NCI-H82 (cell line): ENCODE results near the gene COL4A3.

ENCODE experiments used
- DNase-seq: peaks from one replicate; lab custom pipeline; 2025; lab: John Stamatoyannopoulos, UW

Gene COL4A3

DNA sequence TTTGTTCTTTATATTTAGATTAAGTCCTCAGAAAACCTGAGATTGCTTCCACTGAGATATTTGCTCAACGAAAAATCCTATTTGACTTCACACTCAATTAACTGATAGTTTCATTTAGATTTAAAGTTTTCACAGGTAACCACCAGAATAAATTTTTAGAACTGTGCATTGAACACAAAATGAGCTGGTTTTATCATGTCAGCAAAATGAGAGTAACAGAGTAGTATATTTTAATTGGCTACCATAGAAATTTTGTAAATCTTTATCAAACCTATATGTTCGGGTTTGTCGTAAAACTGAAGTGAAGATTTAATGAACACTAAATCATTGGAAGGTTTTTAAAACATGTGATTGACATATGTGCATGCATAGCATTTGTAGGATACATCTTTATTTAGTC, 127.9 kb downstream of the COL4A3 start:
- DNase-seq = no peak

DNA sequence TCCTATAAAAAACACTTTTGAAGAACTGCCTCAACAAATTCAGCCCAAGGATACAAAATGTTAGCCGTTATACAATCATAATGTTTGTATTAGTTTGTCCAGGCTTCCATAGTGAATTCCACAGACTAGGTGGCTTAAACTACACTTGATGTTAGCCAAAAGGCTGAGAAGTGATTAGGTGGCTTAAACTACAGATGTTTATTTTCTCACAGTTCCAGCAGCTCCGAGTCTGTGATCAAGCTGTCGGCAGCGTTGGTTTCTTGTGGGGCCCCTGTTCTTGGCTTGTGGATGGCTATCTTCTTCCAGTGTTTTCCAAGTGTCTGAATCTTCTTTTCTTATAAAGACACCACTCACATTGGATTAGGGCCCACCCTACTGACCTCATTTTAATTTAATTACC, 129.1 kb downstream of the COL4A3 start:
- DNase-seq = peak; percentile 32

DNA sequence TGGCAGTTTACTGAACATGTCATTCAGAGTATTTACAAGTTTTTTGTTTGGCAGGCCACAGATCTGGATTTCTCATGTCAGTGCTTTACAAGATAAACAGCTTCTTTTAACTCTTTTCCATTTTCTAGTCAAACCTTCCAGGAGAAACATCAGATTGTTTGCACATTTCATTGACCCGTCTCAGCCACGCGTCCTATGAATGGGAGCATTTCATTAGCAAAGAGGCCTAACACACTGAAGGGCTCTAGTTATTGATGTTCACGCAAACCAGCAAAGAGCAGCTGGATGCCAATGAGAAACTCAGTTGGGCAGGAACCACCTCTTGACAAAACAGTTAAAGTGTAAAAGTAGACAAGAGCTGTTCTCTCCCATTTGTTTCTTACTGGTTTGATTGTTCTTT, 131.4 kb downstream of the COL4A3 start:
- no peak for DNase-seq

DNA sequence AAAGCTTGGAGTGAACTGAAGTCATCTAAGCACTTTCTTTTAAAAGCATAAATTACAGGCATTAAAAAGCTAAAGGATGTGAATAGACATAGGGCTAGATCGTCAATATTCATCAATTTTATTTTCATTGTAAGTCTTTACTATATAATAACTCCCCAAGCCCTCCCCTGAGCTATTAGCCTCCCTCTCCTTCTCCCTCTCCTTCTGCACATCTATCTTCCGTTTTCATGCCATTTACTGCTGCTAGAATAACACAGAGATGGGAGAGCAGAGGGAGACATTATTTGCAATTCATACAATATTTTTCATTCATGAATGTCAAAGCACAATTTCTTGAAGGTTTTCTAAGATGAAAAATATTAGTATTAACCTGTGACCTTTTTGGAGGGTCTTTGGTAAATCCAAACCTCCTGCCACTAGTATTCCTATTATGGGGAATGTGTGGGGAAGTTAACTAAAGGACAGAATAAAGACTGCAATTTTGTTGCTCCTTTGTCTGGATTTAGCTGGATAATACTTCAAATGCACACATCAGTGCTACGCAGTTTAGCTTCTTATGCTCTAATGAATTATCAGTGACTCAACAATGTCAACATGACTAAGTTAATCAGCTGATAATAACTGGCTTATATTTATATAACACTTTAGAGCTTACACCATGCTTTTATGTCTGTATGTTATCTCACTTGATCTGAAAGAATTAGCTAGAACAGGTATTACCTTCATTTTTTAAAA, 132.4 kb downstream of the COL4A3 start:
- peak; percentile 3 for DNase-seq

DNA sequence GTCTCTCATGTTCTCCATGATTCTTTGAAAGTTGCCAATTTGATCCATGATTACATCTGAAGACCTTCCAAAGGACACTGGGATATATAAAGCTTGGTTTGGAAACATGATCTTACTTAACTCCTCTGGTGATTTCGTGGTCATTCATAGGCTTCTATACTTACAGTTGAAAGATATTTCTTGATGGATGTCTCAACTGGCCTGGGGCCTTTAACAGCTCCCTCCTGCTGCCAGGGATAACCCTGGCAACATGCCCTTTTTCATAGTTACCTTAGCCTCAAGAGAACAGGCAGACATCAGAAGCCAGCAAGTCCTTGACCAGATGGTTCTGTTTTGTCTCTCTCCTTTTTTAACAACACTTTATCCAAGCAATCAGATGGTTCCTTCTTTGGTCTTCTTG, 137.1 kb downstream of the COL4A3 start:
- no peak for DNase-seq

DNA sequence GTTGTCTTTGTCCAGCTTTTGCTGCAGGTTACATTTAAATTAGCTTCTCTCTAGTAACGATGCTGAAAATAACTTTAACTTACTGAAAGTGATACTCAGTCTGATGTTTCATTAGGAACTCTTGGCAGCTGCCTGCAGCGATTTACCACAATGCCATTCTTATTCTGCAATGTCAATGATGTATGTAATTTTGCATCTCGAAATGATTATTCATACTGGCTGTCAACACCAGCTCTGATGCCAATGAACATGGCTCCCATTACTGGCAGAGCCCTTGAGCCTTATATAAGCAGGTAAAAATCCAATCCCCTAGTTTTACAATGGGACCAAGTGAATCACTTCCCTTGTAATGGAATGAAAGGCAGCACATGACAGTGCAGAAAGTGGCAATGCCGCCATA, 144.4 kb downstream of the COL4A3 start:
- DNase-seq = no peak

DNA sequence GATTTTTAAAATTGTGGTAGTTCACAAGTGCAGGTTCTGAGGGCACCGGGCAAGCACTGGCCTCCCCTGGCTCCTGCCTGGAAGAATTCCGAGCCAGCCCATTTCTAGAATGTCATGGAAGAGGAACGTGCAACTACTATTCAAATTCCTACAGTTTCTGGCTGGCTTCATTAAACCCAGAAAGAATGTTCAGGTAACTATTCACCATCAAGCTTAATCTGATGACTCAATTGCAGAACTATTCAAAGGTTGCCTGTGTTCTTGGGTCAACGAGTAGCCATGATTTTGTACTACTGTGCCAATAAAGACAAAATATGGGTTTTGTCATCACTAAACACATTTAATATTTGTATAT, 146.3 kb downstream of the COL4A3 start:
- DNase-seq = no peak

DNA sequence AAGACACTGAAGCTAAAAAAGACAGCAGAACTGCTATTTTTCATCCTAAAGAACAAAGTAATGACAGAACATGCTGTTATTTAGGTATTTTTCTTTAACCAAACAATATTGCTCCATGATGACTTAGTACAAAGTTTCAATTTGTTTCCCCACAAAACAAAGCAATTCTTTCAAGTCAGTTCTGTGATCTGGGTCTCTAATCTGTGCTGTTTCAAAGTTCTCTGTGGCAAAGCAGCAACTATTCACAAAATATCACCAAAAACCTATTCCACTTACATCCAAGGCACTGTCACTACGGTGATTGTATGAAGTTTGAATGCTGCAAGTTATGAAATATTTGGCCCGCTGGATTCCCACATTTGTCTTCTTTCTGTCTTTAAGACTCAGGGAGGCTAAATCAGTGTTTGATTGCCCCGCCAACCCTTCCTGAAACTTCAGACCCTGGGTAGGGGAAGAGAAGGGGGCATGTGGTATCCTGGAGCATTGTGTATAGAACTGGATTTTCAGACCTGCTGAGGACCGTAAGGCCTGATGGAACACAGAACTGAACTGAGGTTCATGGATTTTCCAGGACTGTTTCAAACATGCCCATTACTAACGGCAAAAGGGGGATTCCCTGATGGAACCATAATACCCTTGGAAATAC, 147.6 kb downstream of the COL4A3 start:
- no peak for DNase-seq

DNA sequence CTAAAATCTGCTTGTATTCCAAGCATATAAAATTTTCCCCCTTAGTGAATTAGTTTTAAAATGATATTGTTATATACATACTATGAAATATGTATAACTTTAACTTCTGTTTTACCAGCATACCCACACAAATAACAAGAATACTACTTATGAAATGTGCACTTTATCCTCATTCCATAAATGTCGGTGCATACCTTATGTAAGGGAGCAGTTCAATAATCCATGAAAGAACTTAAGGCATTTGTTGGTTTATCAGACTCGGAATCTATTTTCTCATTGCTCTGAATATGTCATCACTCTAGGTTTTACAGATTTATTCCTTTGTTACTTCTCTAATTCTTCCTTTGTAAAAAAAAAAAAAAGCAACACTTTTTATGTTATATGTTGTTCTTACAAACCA, 148.2 kb downstream of the COL4A3 start:
- DNase-seq = no peak

DNA sequence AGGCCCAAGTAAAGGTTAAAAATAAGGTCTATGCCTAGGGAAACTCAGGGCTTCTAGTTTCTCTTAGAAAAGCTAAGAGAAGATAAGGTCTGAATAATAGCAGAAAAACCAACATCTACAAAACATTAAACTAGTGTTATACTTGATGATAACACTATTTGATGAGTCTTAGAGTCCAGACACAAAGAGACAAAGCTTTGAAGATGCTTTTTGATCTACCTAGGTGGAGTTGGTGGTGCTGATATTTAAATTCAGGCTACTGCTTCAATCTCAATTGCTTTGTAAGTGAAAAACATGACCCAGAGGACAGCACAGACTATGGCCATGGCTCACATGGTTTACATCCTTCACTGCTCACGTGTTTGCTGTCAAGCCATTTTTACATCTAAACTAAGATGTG, 148.9 kb downstream of the COL4A3 start:
- DNase-seq = no peak

DNA sequence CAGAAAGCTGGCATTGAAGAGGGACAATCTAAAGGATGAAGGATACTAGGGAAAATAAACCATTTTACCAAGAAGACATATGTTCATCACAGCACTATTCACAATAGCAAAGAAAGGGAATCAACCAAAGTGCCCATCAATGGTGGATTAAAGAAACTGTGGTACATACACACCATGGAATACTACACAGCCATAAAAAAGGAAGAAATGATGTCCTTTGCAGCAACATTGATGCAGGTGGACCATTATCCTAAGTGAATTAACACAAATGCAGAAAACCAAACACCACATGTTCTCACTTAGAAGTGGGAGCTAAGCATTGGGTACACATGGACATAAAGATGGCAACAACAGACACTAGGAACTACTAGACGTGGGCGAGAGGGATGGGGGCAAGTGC, 153.4 kb downstream of the COL4A3 start:
- no peak for DNase-seq

DNA sequence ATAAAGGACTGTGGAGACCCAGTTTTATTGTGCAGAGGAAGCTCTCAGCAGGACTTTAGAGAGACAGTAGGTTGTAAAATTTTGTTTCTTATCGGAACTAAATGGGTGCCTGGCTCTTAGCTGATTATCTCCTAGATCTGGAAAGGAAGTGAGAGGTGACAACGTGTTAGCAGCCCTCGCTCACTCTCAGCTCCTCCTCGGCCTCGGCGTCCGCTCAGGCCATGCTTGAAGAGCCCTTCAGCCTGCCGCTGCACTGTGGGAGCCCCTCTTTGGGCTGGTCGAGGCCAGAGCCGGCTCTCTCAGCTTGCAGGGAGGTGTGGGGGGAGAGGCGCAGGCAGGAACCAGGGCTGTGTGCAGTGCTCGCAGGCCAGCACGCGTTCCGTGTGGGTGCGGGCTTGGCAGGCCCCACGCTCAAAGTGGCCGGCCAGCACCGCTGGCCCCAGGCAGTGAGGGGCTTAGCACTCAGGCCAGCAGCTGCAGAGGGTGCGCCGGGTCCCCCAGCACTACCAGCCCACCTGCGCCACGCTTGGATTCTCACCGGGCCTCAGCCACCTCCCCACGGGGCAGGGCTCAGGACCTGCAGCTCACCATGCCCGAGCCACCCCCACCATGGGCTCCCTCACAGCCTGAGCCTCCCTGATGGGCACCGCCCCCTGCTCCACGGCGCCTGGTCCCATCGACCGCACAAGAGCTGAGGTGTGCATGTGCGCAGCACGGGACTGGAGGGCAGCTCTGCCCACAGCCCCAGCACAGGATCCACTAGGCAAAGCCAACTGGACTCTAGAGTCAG, 156.1 kb downstream of the COL4A3 start:
- DNase-seq = no peak

DNA sequence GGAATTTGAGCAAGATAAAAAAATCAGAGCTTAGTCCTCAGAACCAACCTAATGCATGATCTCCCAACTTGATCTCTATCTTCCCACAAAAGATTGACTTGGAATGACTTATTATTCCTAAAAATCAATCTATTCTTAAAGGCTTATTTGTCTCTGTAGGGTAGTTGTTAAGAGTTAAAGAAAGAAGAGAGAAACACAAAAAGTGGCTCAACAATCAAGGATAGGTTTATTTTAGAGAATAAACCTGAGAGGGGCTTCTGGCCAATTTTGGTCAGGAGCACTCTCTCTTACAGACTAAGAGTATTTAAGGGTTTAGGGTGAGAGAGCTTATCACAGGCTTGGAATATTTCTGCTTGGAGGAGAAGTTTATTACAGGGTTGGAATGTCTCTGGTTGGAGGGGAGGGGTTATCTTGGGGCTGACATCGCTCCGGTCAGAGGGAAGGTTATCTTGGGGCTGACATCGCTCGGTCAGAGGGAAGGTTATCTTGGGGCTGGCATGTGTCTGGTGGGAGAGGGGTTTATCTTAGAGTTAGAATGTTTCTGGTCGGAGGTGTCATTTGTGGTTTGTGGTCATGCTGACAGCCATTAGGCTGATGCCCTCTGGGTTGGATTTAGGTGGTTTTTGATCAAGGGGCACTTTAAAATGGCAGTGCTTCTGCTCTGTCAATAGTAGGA, 158.2 kb downstream of the COL4A3 start:
- DNase-seq = no peak

DNA sequence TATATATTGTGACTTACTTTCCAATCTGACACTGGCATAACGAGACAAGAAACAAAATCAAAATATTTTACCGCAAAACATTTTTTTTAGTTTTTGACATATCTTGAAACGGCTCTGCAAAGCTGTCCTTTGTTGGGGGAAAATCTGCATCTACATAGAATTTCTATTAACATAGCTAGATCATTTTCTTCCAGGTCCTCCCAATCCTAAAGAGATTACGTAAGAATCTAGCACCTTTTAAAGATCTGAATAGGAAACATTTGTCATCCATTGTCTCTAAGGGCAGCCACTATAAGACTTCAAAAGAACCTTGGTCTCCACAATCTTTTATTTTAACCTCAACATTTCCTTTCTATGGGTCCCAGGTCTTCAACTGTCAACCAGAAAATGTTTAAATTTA, 159.4 kb downstream of the COL4A3 start:
- no peak for DNase-seq

DNA sequence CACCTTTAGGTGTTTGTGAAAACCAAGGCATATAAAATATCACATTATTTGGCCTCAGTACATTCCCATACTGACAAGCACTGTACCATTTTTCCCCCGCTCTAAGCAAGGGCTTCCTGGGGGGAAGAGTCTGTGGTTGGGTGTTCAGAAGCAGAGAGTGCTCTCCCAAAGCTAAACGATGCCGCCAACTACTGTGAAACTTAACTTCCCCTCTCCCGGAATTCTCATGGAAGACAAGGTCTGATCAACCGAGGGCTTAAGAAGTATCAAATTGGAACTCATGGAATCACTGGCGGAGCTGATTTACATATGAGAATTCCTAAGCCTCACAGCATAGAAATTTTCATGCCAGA, 160.2 kb downstream of the COL4A3 start:
- DNase-seq = no peak

DNA sequence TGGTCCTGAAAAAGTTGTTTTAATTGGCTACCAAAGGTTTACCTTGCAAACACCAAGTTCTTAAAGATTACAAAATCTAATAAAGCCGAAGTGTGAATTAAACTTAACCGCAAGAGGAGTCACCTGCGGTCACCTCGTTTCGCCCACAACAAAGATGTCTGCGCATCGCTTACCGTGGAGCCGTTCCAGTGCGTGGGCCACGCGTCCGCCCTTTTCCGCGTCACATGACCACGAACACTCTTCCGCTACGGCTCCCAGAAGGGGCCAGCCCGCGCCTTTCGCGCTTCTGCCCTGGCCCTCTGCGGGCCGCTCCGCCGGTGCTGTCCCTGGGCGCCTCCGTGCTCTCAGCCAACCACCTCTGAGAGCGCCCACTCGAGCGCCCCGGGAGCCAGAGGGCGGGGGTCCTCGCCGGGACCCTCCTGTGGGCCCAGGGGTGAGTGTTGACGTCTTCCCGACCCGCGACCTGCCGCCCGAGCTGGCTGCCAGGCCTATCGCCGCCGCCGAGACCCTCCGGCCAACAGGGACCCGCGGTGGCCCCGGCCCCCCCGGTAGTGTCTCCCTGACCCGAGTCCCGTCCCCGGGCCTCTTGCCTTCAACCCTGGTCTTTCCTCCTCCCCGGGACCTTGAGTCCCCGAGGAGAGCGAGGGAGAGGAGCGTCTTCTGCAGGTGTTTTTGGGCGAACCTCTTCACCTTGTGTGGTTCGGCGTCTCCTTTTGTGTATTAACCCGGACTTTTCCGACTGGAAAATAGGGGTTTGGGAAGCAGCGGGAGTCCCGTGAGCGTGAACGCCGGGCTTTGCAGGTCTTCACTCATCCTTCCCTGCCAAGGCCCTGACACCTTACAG, 160.8 kb downstream of the COL4A3 start, which contains the start of gene MFF:
MFF (plus strand) TSS at position 257 of the 844 bp plus-strand sequence. CDS start 5,415 bp downstream, outside the sequence.
- peak; percentile 96 for DNase-seq

DNA sequence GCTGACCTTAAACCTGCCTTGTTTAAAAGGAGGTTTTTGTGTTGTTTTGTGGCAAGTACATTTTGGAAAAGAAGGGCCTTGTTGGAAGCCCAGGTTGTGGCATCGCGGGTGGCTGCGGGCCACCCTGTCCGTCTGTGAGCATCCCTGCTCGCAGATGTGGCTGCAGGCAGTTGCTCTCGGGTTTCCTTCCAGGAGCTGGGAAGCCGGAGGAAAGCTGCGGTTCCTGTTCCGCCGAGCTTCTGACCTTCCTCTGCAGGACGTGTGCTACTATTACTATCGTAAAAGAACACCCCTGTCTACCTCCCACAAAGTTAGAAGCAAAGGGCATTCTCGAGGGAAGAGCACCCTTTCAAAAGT, 161.4 kb downstream of the COL4A3 start:
- DNase-seq = peak; percentile 60

DNA sequence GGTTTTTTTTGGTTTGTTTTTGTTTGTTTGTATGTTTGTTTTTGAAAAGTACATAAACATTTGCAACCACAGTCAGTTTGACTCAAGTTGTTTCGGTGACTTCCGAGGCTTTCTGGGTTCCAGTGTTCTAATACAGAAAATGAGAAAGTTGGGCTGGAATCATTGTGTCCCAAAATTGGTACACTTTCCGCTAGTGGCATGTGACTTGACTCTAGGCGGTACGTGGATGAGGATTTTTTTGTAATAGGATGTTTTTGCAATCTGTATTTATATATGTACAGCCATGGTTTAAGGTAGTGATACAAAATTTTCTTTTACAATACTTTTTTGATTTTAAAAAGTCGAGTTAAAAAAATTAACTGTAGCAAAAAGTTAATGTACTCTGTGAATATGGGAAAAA, 162.4 kb downstream of the COL4A3 start:
- DNase-seq = no peak

DNA sequence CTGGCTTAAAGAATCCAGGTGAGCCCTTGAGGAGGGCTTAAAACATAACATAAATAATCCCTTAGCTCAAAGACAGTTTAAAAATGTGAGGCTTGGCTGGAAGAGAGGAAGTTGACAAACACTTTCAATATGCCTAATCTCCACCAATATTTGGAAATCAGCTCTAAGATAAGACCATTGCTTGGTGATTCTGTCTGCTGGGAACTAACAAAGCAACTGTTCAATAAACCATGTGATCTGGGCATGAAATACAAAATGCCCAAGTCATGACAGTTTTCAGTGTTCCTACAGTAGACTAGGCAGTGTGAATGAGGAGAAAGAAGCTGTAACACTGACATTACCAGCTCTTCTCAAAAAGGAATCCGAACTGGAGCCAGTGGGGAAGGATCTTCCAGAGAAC, 171.3 kb downstream of the COL4A3 start:
- DNase-seq = peak; percentile 6

DNA sequence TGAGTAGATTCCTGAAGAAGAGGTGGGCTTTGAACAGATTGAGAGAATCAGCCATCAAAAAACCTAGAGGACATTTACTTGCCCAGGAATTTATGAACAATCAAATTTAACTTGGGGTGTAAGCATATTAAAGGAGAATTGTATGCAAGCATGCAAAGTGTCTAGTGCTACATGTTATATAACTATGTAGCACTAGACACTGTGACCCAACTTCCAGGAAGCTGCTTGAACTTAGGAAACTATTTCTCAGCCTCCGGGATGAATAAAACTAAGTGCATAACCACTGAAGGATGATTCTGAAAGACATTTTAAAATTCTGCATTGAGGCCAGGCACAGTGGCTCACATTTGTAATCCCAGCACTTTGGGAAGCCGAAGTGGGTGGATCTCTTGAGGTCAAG, 173.0 kb downstream of the COL4A3 start:
- no peak for DNase-seq

DNA sequence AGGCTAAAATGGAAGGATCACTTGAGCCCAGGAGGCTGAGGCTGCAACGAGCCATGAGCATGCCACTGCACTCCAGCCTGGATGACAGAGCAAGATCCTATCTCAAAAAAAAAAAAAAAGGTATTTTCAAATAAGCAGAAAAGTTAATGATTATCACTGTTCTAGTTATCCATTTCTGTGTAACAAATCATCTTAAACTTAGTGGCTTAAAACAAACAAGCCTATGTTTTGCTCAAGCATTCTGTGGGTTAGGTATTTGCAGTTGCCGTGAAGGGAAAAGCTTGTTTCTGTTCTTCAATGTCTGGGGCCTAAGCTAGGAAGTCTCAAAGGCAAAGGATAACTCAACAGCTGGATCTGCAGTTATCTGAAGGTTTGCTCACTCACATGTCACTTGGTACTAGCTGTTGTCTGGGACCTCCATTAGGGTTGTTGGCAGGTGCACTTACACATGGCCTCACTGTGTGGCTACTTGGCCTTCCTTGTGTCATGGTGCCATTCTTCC, 174.7 kb downstream of the COL4A3 start:
- no peak for DNase-seq

DNA sequence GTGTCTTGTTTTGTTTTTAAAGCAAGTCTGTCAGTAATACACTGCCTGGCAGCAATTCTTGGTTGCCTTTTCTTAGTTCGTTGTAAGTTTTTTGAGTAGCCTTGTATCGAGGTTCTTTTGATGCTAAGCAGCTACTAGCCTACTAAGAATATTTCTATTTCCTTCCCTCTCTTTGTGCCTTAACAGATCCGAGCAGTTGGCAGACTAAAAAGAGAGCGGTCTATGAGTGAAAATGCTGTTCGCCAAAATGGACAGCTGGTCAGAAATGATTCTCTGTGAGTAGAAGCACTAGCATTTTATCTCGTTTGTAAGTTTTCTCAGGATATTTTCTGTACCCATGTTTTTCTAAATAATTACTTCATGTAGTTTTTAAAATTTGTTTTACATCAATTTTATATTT, 175.7 kb downstream of the COL4A3 start:
- DNase-seq = no peak
